ENCODE data around the gene IFI27.
"Not testable (repeated sequence)": the region's sequence is repeated elsewhere in the genome, so short reads cannot be mapped to it uniquely, and the experiment has no call there.

Gene IFI27

DNA sequence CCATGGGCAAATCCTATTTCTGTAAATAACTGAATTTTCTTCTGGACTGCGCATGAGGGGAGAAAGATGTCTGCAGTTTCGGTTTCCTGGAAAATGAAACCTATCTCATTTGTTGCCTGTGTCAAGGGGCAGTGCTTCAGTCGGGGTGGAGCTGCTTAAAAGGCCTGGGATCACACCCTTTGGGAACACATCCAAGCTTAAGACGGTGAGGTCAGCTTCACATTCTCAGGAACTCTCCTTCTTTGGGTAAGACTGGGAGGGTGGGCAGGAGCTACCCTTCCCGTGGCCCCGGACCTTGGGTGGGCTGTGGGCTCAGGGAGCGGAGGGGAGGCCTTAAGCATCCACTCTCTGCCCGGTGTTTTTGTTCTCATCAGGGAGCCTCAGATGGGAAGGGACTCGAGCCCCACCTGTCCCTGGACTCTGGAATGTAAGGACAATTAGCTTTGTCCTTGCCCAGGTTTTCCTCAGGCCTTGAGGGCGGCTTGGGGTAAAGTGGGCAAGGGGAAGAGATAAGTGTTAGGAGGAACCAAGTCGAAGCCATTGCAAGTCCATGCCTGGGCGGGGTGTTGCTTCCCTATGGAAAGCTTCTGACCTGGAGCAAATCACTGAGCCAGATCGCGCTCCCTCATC, at the start of gene IFI27:
Gene IFI27, plus strand, starts transcription at position 185 of the 630 bp plus-strand sequence.
- no peak for DNase-seq

GRCh38 chr14:94062344-94062940, 48.1 kb upstream of the IFI27 start:
- DNase-seq: no peak

DNA sequence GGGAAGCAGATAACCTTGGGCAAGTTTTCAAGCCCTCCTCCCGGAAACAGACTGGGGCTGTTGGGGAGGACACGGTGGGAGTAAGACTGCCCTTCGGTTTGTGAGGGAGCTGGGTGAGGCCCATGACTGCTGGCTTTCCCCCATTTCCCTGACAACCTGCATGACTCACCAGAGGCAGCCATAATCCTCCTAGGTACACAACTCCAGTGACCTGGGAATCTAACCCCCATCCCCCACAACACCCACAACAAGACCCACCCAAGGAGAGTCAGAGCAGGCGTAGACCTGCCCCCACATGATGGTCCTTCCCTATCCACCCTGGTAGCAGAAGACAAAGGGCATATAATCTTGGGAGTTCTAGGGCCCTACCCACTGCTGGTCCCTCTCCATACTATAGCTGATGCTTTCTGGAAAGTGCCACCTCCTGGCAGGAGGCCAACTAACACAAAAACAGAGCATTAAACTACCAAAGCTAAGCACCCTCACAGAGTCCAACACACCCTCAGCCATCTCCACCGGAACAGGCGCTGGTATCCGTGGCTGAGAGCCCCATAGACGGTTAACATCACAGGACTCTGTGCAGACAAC, 44.4 kb upstream of the IFI27 start:
- no peak for DNase-seq

GRCh38 chr14:94072076-94072475, 38.5 kb upstream of the IFI27 start:
- DNase-seq: not testable (repeated sequence)

- DNase-seq: no peak
Measured at GRCh38 chr14:94074534-94074933, 36.0 kb upstream of the IFI27 start.

DNA sequence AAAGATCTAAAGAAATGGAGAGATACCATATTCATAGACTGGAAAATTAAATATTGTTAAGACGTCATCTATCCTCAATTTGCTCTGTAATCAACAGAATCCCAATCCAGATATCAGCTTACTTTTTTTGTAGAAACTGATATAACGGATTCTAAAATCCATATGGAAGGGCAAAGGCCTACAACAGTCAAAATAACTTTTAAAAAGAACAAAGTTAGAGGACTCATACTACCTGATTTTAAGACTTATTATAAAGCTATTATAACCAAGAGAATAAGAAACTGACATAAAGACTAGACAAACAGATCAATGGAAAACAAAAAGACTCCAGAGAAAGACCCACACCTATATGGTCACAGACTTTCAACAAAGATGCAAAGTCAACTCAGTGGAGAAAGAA, 35.5 kb upstream of the IFI27 start:
- no peak for DNase-seq

- DNase-seq: no peak
Measured at GRCh38 chr14:94077111-94077821, 33.3 kb upstream of the IFI27 start.

- no peak for DNase-seq
Measured at GRCh38 chr14:94077823-94078222, 32.7 kb upstream of the IFI27 start.

DNA sequence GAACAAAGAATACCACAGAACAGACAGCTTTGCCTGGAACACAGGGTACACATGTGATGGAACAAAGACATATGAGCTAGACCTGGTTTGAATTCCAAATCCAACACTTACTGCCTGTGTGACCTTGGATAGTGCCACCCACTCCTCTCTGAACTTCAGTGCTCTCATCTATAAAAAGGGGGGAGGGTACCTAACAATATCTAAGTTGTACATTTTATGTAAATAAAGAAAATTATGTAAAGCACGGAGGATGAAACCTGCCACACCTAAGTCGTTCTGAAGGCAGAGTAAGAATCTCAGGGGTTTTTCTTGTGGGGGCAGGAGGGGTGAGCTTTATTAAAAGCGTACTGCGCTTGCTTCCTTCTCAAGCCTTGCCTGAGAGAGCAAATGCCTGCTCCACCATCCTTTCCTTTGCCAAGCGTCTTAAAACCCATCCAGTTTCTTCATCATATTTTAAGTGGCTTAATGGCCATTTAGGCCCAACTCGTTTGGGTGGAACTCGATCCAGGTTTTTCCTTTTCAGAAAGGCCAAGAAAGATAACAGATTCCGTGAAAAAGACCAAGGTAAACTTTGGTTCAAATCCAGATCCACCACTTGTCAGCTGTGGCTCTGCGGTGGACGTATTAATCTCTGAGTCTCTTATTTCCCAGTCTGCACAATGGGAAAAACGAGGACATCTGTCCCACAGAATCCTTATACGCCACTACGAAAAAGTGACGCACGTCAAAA, 30.5 kb upstream of the IFI27 start:
- peak in 1 of 2 donors; percentile 35 for DNase-seq

DNA sequence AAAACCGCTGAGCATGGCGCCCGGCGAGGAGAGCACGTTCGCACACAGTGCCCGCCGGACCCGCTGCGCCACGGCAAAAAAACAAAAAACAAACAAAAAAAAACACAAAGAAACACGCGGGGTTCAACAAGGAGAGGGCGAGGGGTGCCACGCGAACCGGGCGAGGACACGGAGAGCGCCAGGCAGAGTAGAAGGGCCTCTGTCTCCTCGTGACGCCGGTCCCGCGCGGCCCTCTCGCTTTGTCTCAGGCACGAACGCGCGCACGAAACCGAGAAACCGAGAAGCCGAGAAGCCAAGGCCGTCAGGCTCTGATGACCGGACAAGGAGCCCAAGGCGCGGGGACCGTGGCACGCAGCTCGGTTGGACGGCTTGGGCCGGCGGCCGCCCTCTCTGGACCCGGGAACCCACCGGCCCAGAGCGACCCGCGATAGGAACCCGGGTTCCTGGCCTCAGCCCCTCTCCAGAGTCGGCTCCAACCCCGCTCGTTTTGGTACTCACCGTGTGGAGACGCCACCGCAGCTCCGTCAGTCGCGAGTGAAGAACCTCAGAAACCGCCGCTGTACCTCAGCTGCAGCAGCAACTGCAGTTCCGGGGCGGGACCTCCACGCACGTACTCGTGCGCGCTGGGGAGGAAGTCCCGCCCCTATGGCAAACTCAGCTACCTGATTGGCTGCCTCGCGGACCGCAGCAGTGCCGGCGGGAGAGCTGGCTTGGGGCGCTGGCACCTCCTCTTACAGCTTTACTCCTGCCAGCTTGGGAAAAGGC, 29.7 kb upstream of the IFI27 start, which contains the start of the genes DDX24 and IFI27L1:
Gene DDX24, minus strand, starts transcription at position 582 of the 765 bp plus-strand sequence. CDS start 1,460 bp downstream, outside the sequence.
Gene IFI27L1, plus strand, starts transcription at position 690 of the 765 bp plus-strand sequence. CDS start 15,628 bp downstream, outside the sequence.
- peak; percentile 97 for DNase-seq

DNA sequence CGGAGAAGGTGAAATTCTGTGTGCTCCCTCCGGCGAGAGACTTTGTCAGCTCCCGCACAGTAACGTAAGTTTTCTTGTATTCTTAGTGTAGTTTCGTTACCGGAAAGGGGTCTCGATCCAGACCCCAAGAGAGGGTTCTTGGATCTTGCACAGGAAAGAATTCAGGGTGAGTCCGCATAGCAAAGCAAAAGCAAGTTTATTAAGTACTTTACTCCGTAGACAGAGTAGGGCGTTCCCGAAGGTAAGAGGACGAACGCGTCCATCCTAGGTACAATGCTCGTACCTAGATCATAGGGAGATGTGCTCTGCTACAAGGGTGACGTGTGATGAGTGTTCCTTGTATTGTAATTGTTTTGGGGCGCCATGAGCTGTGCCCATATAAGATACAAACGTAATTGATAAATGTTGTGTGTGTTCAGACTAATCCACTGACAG, 29.1 kb upstream of the IFI27 start:
- DNase-seq: no peak

DNA sequence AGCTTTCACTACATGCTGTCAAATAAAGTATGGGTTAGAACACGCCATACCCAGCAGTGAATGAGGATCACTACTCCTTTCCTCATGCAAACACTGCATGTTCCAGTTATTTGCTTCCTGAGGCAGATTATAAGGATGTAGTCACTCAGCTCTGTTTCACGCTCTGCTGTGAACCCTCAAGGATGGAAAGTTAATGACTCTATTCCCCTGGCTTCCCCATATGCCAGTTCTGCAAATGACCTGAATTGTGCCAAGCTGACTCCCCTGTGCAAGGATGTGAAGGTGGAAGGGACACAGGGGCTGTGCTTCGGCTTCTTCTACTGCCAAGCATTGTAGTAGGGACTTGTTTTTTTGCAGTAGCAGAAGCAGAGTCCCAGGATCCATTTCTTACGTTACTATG, 22.6 kb upstream of the IFI27 start:
- DNase-seq: no peak

GRCh38 chr14:94088516-94088915, 22.0 kb upstream of the IFI27 start:
- no peak for DNase-seq

DNA sequence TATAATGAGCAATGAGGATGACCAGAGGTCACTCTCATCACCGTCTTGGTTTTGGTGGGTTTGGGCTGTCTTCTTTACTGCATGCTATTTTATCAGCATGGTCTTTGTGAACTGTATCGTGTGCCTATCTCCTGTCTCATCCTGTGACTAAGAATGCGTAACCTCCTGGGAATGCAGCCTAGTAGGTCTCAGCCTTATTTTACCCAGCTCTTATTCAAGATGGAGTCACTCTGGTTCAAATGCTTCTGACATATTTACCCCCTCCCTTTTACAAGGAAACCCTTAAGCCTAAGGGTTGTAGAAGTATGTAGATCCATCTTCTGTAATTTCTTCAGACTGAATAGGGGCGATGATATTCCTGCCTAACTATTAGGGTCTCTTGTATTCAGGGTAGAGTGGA, 21.1 kb upstream of the IFI27 start:
- no peak for DNase-seq

DNA sequence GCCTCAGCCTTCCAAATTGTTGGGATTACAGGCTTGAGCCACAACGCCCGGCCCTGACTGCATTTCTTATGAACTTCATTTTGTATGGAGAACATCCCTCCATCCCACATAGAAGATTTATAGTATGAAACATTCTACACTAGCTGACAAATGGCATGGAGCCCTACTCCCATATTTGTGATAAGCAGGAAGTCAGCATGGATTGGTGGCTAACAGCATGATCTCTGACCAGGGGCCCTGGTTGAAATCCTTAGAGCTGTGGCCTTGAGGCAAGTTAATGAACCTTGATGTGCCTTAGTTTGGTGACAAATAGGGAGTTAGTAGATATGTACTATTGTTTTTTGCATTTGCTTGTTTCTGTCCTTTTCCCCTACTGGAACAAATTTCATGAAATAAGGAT, 17.1 kb upstream of the IFI27 start:
- DNase-seq: no peak

- no peak for DNase-seq
Measured at GRCh38 chr14:94097091-94097490, 13.4 kb upstream of the IFI27 start.

- DNase-seq: no peak
Measured at GRCh38 chr14:94098326-94098992, 12.1 kb upstream of the IFI27 start.

DNA sequence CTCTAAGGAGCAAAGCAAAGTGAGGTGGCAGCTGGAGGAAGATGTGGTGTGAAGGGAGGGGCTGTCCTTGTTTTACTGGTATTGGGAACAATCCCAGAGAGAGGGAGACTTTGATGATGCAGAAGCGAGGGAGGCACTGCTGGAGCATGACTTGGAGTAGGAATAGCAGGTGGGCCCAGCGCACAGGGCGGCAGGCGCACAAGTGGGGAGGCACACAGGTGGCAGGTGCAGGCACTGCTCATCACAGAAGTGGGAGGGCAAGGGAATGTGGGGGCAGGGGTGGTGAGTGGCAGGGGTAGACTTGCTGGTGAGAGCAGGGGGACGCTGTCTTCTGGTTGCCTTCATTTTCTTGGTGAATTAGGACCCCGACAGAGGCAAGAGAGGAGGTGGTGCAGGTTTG, 11.5 kb upstream of the IFI27 start:
- no peak for DNase-seq

DNA sequence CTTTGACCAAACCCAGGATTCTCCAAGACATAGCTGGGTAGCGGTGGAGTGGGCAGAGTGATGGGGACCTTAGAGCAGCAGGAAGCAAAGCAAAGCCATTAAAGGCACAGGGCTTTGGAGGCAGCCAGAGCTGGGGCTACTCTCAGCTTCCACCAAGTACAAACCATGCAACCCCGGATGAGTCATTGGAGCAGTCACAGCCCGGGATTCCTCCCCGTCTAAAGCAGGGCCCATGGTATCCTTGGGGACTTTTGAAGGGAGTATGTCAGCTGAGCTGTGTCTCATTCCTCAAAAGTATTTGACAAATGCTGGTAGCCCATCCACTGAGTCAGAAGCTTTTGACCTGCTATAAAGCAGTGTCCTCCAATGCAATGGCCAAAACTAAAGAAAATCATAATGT, 9.7 kb upstream of the IFI27 start:
- no peak for DNase-seq

GRCh38 chr14:94101748-94102147, 8.8 kb upstream of the IFI27 start:
- DNase-seq: no peak

DNA sequence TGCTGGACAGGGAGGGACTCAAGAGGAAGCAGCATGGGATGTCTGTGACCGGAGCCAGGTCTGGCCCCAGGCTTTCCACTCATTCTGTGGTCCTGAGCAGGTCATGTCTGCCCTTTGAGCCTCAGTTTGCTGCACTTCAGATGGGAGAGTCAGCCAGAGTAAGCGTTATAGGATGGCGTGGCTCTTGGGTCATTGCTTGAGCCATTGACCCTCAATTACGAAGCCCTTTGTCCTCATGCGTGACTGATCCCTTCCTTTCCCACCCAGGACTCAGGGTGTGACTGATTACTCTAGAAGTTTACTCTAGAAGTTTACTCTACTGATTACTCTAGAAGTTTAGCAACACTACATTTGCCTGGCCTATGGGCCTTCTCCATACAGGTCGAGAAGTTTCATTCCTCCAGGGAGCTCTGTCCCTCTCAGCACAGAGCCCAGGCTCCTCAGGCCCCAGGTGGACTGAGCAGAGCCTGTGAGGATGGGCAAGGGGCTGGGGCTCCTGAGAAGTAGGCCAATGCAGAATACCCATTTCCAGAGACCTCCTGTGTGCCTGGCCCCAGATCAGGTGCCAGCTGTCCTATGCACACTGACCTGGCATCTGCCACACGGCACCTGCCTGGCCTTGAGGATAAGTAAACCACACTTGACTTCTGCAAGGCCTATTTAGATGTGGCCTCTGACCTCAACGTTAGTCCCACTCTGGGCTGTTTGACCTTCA, 7.6 kb upstream of the IFI27 start:
- DNase-seq: no peak
